K562 (cell line): ENCODE data around the gene CDC20. TPM values are rescaled to one million over a fixed set of nuclear protein-coding genes. Genes with fewer than 3 reads are reported as not detected.

Source experiments
- ATAC-seq: fragments of 200-7000 bp; cut with Tn5 transposase; 3 replicates; pipeline ENCODE4 v1.9.1; 2020; ENCODE audit warnings: moderate library complexity
- BruUV-seq: library from RNA; stranded (reverse); fragments of 400-500 nt; replicated peaks from 2 replicates; lab custom pipeline; 2021; lab: Mats Ljungman, UMichigan
- CTCF ChIA-PET: fragments of 300-600 bp; formaldehyde crosslinking; extraction: SDS; loops from one replicate; lab custom pipeline; 2021; ENCODE audit warnings: low intra/inter-chr PET ratio; lab: Yijun Ruan, JAX
- POLR2A ChIA-PET: fragments of 300-600, 350-650 bp; sonication (Branson Sonifier 250); formaldehyde crosslinking; extraction: SDS; loops from one replicate; lab custom pipeline; 2021; ENCODE audit warnings: antibody characterized with exemption, inconsistent platforms; lab: Yijun Ruan, JAX
- DNase-seq, 4 experiments: peaks; one replicate each; pipeline versions ENCODE4 v3.0.0 to v3.0.0-alpha.2; 2011 to 2018; ENCODE audit warnings: low spot score in 3 of 4, mixed read lengths in 3 of 4; ENCODE audit errors: extremely low read depth in 1 of 4
- FAIRE-seq: peaks from 2 replicates; lab custom pipeline; 2011; peaks lifted over from hg19 to GRCh38; lab: Jason Lieb, UNC
- H2AFZ ChIP-seq: 2 replicates; pipeline ENCODE4 v1.6.0; 2011; ENCODE audit warnings: low read depth, low read length, control low read depth, inconsistent platforms
- H3K27ac ChIP-seq: fragments of 200-600 bp; 3 replicates; pipeline ENCODE4 v1.8.0; 2011; ENCODE audit warnings: low read depth, mild to moderate bottlenecking, control low read depth, inconsistent platforms, low read length, moderate library complexity, mixed read lengths; ENCODE audit errors: extremely low read depth
- H3K27me3 ChIP-seq, 2 experiments: fragments of 300-600 bp in 1 of 2; 2 replicates in 1 of 2; 3 replicates in 1 of 2; pipeline versions ENCODE4 v1.6.0 to v1.8.0; 2011; ENCODE audit warnings: inconsistent platforms in 2 of 2, low read length in 2 of 2, mild to moderate bottlenecking in 1 of 2, mixed read lengths in 1 of 2, moderate library complexity in 1 of 2; ENCODE audit not compliant: control insufficient read depth in 2 of 2, insufficient read depth in 2 of 2
- H3K36me3 ChIP-seq: fragments of 300-600 bp; 3 replicates; pipeline ENCODE4 v1.8.0; 2011; ENCODE audit warnings: mild to moderate bottlenecking, low read length, inconsistent platforms; ENCODE audit not compliant: control insufficient read depth, insufficient read depth
- H3K4me1 ChIP-seq, 2 experiments: fragments of 200-600 bp in 1 of 2; replicated peaks in 1 of 2; 2 replicates in 1 of 2; 3 replicates in 1 of 2; pipeline versions ENCODE4 v1.5.1 to v1.8.0; 2011; ENCODE audit warnings: inconsistent platforms in 2 of 2, low read length in 2 of 2, mild to moderate bottlenecking in 1 of 2, mixed read lengths in 1 of 2, moderate library complexity in 1 of 2; ENCODE audit not compliant: control insufficient read depth in 2 of 2, insufficient read depth in 2 of 2
- H3K4me2 ChIP-seq: 2 replicates; pipeline ENCODE4 v1.6.1; 2011; ENCODE audit warnings: low read length, control low read depth, inconsistent platforms, mixed read lengths; ENCODE audit not compliant: insufficient read depth
- H3K4me3 ChIP-seq: fragments of 200-600 bp; sonication (generic), shearing (Covaris generic); 2 replicates; pipeline ENCODE4 v1.5.1; 2016; ENCODE audit warnings: control low read depth, inconsistent platforms
- H3K79me2 ChIP-seq: fragments of 200-600 bp; 3 replicates; pipeline ENCODE4 v1.8.0; 2011; ENCODE audit warnings: low read length, inconsistent platforms; ENCODE audit not compliant: control insufficient read depth, insufficient read depth
- H3K9ac ChIP-seq, 2 experiments: 2 replicates each; pipeline versions ENCODE4 v1.6.0 to v1.6.1; 2011; ENCODE audit warnings: low read depth in 2 of 2, low read length in 2 of 2, control low read depth in 1 of 2, inconsistent platforms in 1 of 2, mild to moderate bottlenecking in 1 of 2, mixed read lengths in 1 of 2; ENCODE audit not compliant: insufficient read depth in 1 of 2
- H3K9me1 ChIP-seq: one replicate; pipeline ENCODE4 v1.6.0; 2011; ENCODE audit warnings: inconsistent platforms, mild to moderate bottlenecking, low read length, moderate library complexity; ENCODE audit not compliant: control insufficient read depth, insufficient read depth
- H3K9me3 ChIP-seq: replicated peaks from 2 replicates; pipeline ENCODE4 v1.5.1; 2011; ENCODE audit warnings: low read depth, low read length, inconsistent platforms; ENCODE audit not compliant: control insufficient read depth, insufficient read depth
- H4K20me1 ChIP-seq: replicated peaks from 2 replicates; pipeline ENCODE4 v1.6.1; 2011; ENCODE audit warnings: low read length, inconsistent platforms, mixed read lengths; ENCODE audit not compliant: control insufficient read depth, insufficient read depth
- RBFOX2 ChIP-seq: fragments of 200-400 bp; formaldehyde crosslinking; IDR thresholded peaks from 2 replicates; pipeline ENCODE4 v1.6.1; 2017; ENCODE audit warnings: low read depth, mild to moderate bottlenecking, low read length, moderate library complexity
- ZNF121 ChIP-seq: sonication (generic); formaldehyde crosslinking; conservative IDR thresholded peaks from 2 replicates; pipeline ENCODE4 v1.8.0; 2022; ENCODE audit warnings: missing genetic modification reagents
- WGBS: fragments of 100-300 bp; shearing (Covaris generic); methylation state at CpG from one replicate; pipeline ENCODE4 v1.1.6; 2016; ENCODE audit warnings: low coverage, mixed read lengths; ENCODE audit not compliant: insufficient coverage; ENCODE audit errors: missing lambda C conversion rate; 5-methylcytosine and 5-hydroxymethylcytosine counted together
- in situ Hi-C: fragments of 300-500 bp; cut with MboI; formaldehyde crosslinking; loops from 4 replicates; pipeline ENCODE4 v1.15.0; 2018; ENCODE audit warnings: inconsistent platforms, mixed read lengths
- intact Hi-C: fragments of 100-400 bp; cut with micrococcal nuclease; formaldehyde crosslinking; loops from 2 replicates; pipeline ENCODE4 v1.14.2; 2022
- polyA plus RNA-seq, 8 experiments: library from polyadenylated mRNA; depleted of rRNA in 4 of 8; stranded (reverse) in 5 of 8; unstranded in 3 of 8; fragments of >200 nt; fragmentation: Nextera tagmentation in 2 of 8; fragmentation: Illumina TruSeq in 1 of 8; extraction: Ambion mirVana in 2 of 8; extraction: Trizol in 1 of 8; gene quantifications; 2 replicates each; pipeline versions ENCODE4 v1.2.1 to v1.2.3, GENCODE V29; 2011 to 2014; ENCODE audit warnings: inconsistent platforms in 1 of 8, missing spikeins in 1 of 8
- total RNA-seq, 7 experiments: library from RNA; depleted of rRNA in 6 of 7; stranded (reverse); fragments of >200 nt in 6 of 7; fragmentation: Illumina TruSeq in 2 of 7; extraction: Trizol in 2 of 7; gene quantifications; 2 replicates each; pipeline versions ENCODE4 v1.2.1 to v1.2.3, GENCODE V29; 2011 to 2021; ENCODE audit warnings: low replicate concordance in 1 of 7
- TF ChIP-seq, protein P1 (sequence below), 2 experiments: fragments of 450-650 bp in 1 of 2; sonication (generic) in 1 of 2; formaldehyde crosslinking in 1 of 2; IDR thresholded peaks in 1 of 2; conservative IDR thresholded peaks in 1 of 2; 2 replicates each; pipeline versions ENCODE4 v1.6.1 to v1.8.1; 2016 to 2023; ENCODE audit warnings: mild to moderate bottlenecking in 2 of 2, moderate library complexity in 2 of 2, inconsistent platforms in 1 of 2, missing genetic modification reagents in 1 of 2
- TF ChIP-seq, protein P2 (sequence below), 3 experiments: IDR thresholded peaks in 2 of 3; conservative IDR thresholded peaks in 1 of 3; 2 replicates each; pipeline ENCODE4 v1.5.1; 2011 to 2012; ENCODE audit warnings: low read length in 3 of 3, mild to moderate bottlenecking in 3 of 3, control low read depth in 2 of 3, improper control_type of control experiment in 1 of 3, inconsistent platforms in 1 of 3, low read depth in 1 of 3, mixed read lengths in 1 of 3, moderate library complexity in 1 of 3; ENCODE audit not compliant: insufficient read depth in 2 of 3

The CDC20 gene
- total and polyA plus RNA-seq, 9 of the 15 experiments (the other 6 are each of a cell fraction or from before 2014, with no cell fraction given), result 45.2 to 224 (median 121) TPM

DNA sequence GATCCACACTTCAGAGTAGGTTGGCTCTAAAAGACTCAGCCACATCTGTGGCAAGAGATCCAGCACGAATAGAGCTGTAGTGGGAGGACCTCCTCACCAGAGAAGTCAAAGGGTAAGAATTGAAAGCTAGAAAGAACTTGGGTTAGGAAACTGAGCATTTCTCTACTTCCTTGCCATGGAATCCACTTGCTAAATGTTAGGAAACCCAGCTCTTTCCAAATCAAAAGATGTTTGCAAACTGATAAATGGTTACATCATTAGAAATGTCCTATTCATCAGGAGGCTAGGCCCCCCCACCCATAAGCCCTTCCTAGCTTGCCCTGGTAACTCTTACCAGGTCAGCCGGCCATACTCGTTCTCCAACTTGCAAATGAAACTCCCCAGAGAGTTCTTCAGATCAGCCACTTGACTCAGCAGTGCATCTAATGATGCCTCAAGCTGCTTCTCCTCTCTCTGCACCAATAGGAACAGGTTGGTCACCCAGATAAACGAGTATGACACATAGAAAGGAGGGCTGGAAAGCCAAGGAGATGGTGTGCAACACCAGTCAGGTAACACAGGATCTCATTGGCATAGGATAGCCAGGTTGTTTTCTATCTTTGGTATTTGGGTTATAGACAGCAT is 29.3 kb downstream of the CDC20 start:
- BruUV-seq, result no TSS peak
- Histone ChIP-seq H3K4me2 (peak overlapping the region; percentile 99), H3K27me3 (no peaks in the 10 kb centered on the region), H3K9me3 (no peaks in the 10 kb centered on the region), H3K4me1 (peaks cover 0 to 13% of the 10 kb centered on the region in 2 experiments; a peak in 2 of 5 replicates), H3K4me3 (no peak overlapping the region), H3K9ac (peak overlapping the region in 1 of 2 experiments; percentile 92; a peak in 2 of 4 replicates), H3K9me1 (peaks cover 5% of the 10 kb centered on the region), H3K27ac (no peak overlapping the region), H2AFZ (no peak overlapping the region), H3K36me3 (peaks cover 53% of the 10 kb centered on the region), H4K20me1 (peaks cover 13% of the 10 kb centered on the region; the same call in 1 of the 2 replicates), H3K79me2 (peaks cover 39% of the 10 kb centered on the region)
- CTCF ChIA-PET, result no interaction called here
- TF ChIP-seq ZNF121 (CRISPR knock-in tag) (no peak), RBFOX2 (peak; percentile 19; the same call in 1 of the 2 replicates)
- TF ChIP-seq, protein P1, sequence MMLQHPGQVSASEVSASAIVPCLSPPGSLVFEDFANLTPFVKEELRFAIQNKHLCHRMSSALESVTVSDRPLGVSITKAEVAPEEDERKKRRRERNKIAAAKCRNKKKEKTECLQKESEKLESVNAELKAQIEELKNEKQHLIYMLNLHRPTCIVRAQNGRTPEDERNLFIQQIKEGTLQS (IDR thresholded peaks at IDR 0.05), result no peak
- TF ChIP-seq, protein P1 (CRISPR knock-in tag; conservative IDR thresholded peaks at IDR 0.05), result 0 out of 2 replicates have a peak, but pooled peaks have one; percentile 52
- TF ChIP-seq, protein P2, sequence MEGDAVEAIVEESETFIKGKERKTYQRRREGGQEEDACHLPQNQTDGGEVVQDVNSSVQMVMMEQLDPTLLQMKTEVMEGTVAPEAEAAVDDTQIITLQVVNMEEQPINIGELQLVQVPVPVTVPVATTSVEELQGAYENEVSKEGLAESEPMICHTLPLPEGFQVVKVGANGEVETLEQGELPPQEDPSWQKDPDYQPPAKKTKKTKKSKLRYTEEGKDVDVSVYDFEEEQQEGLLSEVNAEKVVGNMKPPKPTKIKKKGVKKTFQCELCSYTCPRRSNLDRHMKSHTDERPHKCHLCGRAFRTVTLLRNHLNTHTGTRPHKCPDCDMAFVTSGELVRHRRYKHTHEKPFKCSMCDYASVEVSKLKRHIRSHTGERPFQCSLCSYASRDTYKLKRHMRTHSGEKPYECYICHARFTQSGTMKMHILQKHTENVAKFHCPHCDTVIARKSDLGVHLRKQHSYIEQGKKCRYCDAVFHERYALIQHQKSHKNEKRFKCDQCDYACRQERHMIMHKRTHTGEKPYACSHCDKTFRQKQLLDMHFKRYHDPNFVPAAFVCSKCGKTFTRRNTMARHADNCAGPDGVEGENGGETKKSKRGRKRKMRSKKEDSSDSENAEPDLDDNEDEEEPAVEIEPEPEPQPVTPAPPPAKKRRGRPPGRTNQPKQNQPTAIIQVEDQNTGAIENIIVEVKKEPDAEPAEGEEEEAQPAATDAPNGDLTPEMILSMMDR (IDR thresholded peaks at IDR 0.05 in 2 of 3, conservative IDR thresholded peaks at IDR 0.05 in 1 of 3; ENCODE audit: insufficient read depth in 2 of 3, low read depth in 1 of 3, low read length in 3 of 3), result 0 out of 6 replicates have a peak, but pooled peaks of 1 of the 3 experiments have one; percentile 1
- 64% methylated on average over 4 of the region's 4 CpGs for WGBS
- POLR2A ChIA-PET, result interaction anchor here (0.6 to 7.2 kb wide), 9 partner anchors 12 to 1056 kb away, joined by 3 to 72 read pairs (median 4); partner anchors contain the start of gene CDC20
- ATAC-seq, result no peak
- intact Hi-C loops (no loop called here), in situ Hi-C loops (no loop called here)
- no peak for FAIRE-seq
- no peak for DNase-seq
